ENCODE results near the gene DNAJC27.

Gene DNAJC27

GRCh38 chr2:24969784-24970183 is 2.0 kb downstream of the DNAJC27 start:
- DNase-seq = no peak

- no peak for DNase-seq
These were observed 9.9 kb downstream of the DNAJC27 start for GRCh38 chr2:24961903-24962302.

- no peak for DNase-seq
These were observed 12.0 kb downstream of the DNAJC27 start for GRCh38 chr2:24959761-24960160.

- no peak for DNase-seq
These were observed 13.3 kb downstream of the DNAJC27 start for GRCh38 chr2:24958411-24958935.

- no peak for DNase-seq
These were observed 13.8 kb downstream of the DNAJC27 start for GRCh38 chr2:24957976-24958375.

GRCh38 chr2:24957221-24957620 is 14.5 kb downstream of the DNAJC27 start:
- DNase-seq = no peak

- DNase-seq = no peak
These were observed 15.8 kb downstream of the DNAJC27 start for GRCh38 chr2:24955921-24956320.

GRCh38 chr2:24955232-24955631 is 16.5 kb downstream of the DNAJC27 start:
- no peak for DNase-seq

- DNase-seq = no peak
These were observed 21.7 kb downstream of the DNAJC27 start for GRCh38 chr2:24950102-24950501.

GRCh38 chr2:24948506-24948905 is 23.2 kb downstream of the DNAJC27 start:
- DNase-seq = no peak

GRCh38 chr2:24947561-24948157 is 24.1 kb downstream of the DNAJC27 start:
- no peak for DNase-seq

- no peak for DNase-seq
These were observed 25.8 kb downstream of the DNAJC27 start for GRCh38 chr2:24945907-24946306.

- no peak for DNase-seq
These were observed 28.2 kb downstream of the DNAJC27 start for GRCh38 chr2:24943427-24944053.

GRCh38 chr2:24939353-24939752 is 32.4 kb downstream of the DNAJC27 start:
- DNase-seq = no peak

- DNase-seq = no peak
These were observed 34.5 kb downstream of the DNAJC27 start for GRCh38 chr2:24937236-24937635.

- no peak for DNase-seq
These were observed 36.6 kb downstream of the DNAJC27 start for GRCh38 chr2:24935145-24935544.

- DNase-seq = no peak
These were observed 39.0 kb downstream of the DNAJC27 start for GRCh38 chr2:24932715-24933114.

- no peak for DNase-seq
These were observed 41.0 kb downstream of the DNAJC27 start for GRCh38 chr2:24930768-24931167.

GRCh38 chr2:24929230-24929629 is 42.5 kb downstream of the DNAJC27 start:
- no peak for DNase-seq

GRCh38 chr2:24928036-24928435 is 43.7 kb downstream of the DNAJC27 start:
- no peak for DNase-seq

GRCh38 chr2:24926602-24927252 is 45.0 kb downstream of the DNAJC27 start:
- peak; percentile 57 for DNase-seq

GRCh38 chr2:24926220-24926601 is 45.5 kb downstream of the DNAJC27 start:
- no peak for DNase-seq

- no peak for DNase-seq
These were observed 45.9 kb downstream of the DNAJC27 start for GRCh38 chr2:24925815-24926214.

- DNase-seq = no peak
These were observed 47.0 kb downstream of the DNAJC27 start for GRCh38 chr2:24924732-24925131.
